Mammary microvascular endothelial cell (primary cell): ENCODE results near the gene SWI5. TPM values are rescaled to one million over a fixed set of nuclear protein-coding genes. Genes with fewer than 3 reads are reported as not detected.

Source experiments
- total RNA-seq: library from RNA; depleted of rRNA; stranded (reverse); fragments of >200 nt; gene quantifications from 2 replicates; pipeline ENCODE4 v1.2.3, GENCODE V29; 2015

Gene SWI5
- total RNA-seq, result 35.2 and 42.5 TPM in 2 replicates

DNA sequence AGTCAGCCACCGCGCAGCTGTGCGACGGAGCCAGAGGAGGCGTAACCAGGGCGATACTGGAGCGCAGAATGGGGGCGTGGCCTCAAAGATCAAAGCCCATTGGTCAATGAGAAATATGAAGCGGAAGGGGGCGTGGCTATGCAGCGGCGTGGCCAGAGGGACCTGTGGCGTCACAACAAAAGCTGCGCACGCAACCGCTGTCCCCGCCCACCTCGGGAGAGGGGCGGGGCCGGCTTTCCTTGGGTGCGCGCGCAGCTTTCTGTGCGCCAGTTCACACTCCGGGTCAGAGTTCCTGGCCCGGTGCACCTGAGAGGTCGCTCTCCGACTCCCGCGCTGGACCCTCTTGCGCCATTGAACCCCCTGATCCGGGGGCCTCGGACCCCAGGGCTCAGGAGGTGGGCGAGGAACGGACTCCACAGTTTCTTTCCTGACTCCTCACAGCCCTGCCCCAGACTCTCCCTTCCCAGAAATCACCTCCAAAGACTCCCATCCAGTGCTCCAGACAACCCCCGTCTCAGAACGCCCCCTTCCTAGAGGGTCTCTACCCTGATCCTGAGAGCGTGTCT, at the start of gene SWI5:
SWI5 (plus strand) TSS at position 269 of the 566 bp plus-strand sequence.

GRCh38 chr9:128275198-128276007, 673 bp upstream of the SWI5 start, which contains the start of gene GOLGA2:
Gene GOLGA2 (minus strand): TSS chr9:128276007. CDS start chr9:128275976, 31 bp downstream.

GRCh38 chr9:128322404-128323211, 46.5 kb downstream of the SWI5 start, which contains the start of the genes COQ4 and TRUB2:
Gene COQ4 (plus strand): TSS chr9:128322839. CDS start chr9:128322859, 20 bp downstream.
Gene TRUB2 (minus strand): TSS chr9:128322447. CDS start chr9:128322408, 39 bp downstream.

Other genes starting within 250 kb of the SWI5 start
- 7.6 and 9.0 TPM in 2 replicates for gene NAIF1, start 209.0 kb upstream of the SWI5 start, total RNA-seq
- gene SLC25A25, start 208.0 kb upstream of the SWI5 start, total RNA-seq, result 24.5 and 26.8 TPM in 2 replicates
- 61.8 and 68.0 TPM in 2 replicates for gene PTGES2, start 148.5 kb upstream of the SWI5 start, total RNA-seq
- gene LCN2, start 126.8 kb upstream of the SWI5 start, total RNA-seq, result not detected in 2 replicates
- gene BBLN, start 116.0 kb upstream of the SWI5 start, total RNA-seq, result 136 and 182 TPM in 2 replicates
- 46.6 and 60.8 TPM in 2 replicates for gene CIZ1, start 84.7 kb upstream of the SWI5 start, total RNA-seq
- not detected in 2 replicates for gene DNM1, start 72.9 kb upstream of the SWI5 start, total RNA-seq
- gene GOLGA2, start 269 bp upstream of the SWI5 start, total RNA-seq, result 52.0 and 60.3 TPM in 2 replicates
- 17.9 and 20.7 TPM in 2 replicates for gene TRUB2, start 46.2 kb downstream of the SWI5 start, total RNA-seq
- 43.8 and 61.7 TPM in 2 replicates for gene COQ4, start 46.6 kb downstream of the SWI5 start, total RNA-seq
- 45.0 and 56.6 TPM in 2 replicates for gene SLC27A4, start 64.3 kb downstream of the SWI5 start, total RNA-seq
- gene URM1, start 95.1 kb downstream of the SWI5 start, total RNA-seq, result 52.2 and 57.4 TPM in 2 replicates
- gene CERCAM, start 144.6 kb downstream of the SWI5 start, total RNA-seq, result 19.5 and 19.7 TPM in 2 replicates
- gene ODF2, start 179.7 kb downstream of the SWI5 start, total RNA-seq, result 29.8 and 31.4 TPM in 2 replicates
- 26.4 and 27.5 TPM in 2 replicates for gene GLE1, start 228.4 kb downstream of the SWI5 start, total RNA-seq